B cell (primary cell): ENCODE data around the gene FLNA. TPM values are rescaled to one million over a fixed set of nuclear protein-coding genes. Genes with fewer than 3 reads are reported as not detected.

Experiments
- ATAC-seq: fragments of 200-7000 bp; cut with Tn5 transposase; one replicate; pipeline ENCODE4 v1.10.0; 2021; ENCODE audit warnings: low read depth, mild to moderate bottlenecking, moderate number of reproducible peaks, moderate library complexity
- CTCF ChIA-PET: fragments of 350-600 bp; sonication (Branson Sonifier 250); formaldehyde crosslinking; loops from one replicate; lab custom pipeline; 2021; ENCODE audit warnings: antibody characterized with exemption, inconsistent platforms; lab: Charles Lee
- POLR2A ChIA-PET: fragments of 350-600 bp; sonication (Branson Sonifier 250); formaldehyde crosslinking; loops from one replicate; lab custom pipeline; 2021; ENCODE audit warnings: antibody characterized with exemption; lab: Charles Lee
- DNase-seq: peaks from one replicate; pipeline ENCODE4 v3.0.0; 2013
- H2AFZ ChIP-seq: 2 replicates; pipeline ENCODE4 v1.6.1; 2012; ENCODE audit warnings: mild to moderate bottlenecking, low read depth, low read length; ENCODE audit not compliant: insufficient read depth, poor library complexity, severe bottlenecking
- H3K27ac ChIP-seq, 2 donors: 1 replicate in 1 of 2; 2 replicates in 1 of 2; pipeline ENCODE4 v1.5.1; 2012 to 2013; ENCODE audit warnings: low read length in 2 of 2, mild to moderate bottlenecking in 2 of 2, moderate library complexity in 1 of 2
- H3K27me3 ChIP-seq, 4 experiments: fragments of 200-600 bp in 1 of 4; sonication (generic) in 1 of 4; replicated peaks in 1 of 4; 1 replicate in 2 of 4; 2 replicates in 2 of 4; pipeline versions ENCODE4 v1.6.1 to v1.7.0; 2013 to 2016; ENCODE audit warnings: low read length in 3 of 4, mild to moderate bottlenecking in 2 of 4, mixed read lengths in 1 of 4, moderate library complexity in 1 of 4; ENCODE audit not compliant: insufficient read depth in 4 of 4, control insufficient read depth in 3 of 4; ENCODE audit errors: control extremely low read depth in 1 of 4
- H3K36me3 ChIP-seq, 2 experiments: replicated peaks in 1 of 2; 1 replicate in 1 of 2; 2 replicates in 1 of 2; pipeline versions ENCODE4 v1.6.1 to v1.7.1; 2013; ENCODE audit warnings: low read length in 1 of 2; ENCODE audit not compliant: insufficient read depth in 2 of 2, control insufficient read depth in 1 of 2; ENCODE audit errors: control extremely low read depth in 1 of 2, extremely low read depth in 1 of 2
- H3K4me1 ChIP-seq, 2 donors: fragments of 200-600 bp in 1 of 2; sonication (generic) in 1 of 2; 1 replicate in 1 of 2; 2 replicates in 1 of 2; pipeline versions ENCODE4 v1.5.1 to v1.6.1; 2013 to 2017; ENCODE audit warnings: low read length in 2 of 2; ENCODE audit not compliant: control insufficient read depth in 2 of 2, insufficient read depth in 2 of 2
- H3K4me2 ChIP-seq: replicated peaks from 2 replicates; pipeline ENCODE3; 2012; ENCODE audit warnings: mild to moderate bottlenecking, low read depth, low read length; ENCODE audit not compliant: poor library complexity, severe bottlenecking
- H3K4me3 ChIP-seq, 5 experiments: fragments of 200-600 bp in 1 of 5; sonication (generic) in 1 of 5; 1 replicate in 3 of 5; 2 replicates in 2 of 5; pipeline versions ENCODE4 v1.5.1 to v1.7.0; 2011 to 2016; ENCODE audit warnings: low read length in 4 of 5, mild to moderate bottlenecking in 4 of 5, low read depth in 2 of 5, control low read depth in 1 of 5, moderate library complexity in 1 of 5; ENCODE audit not compliant: insufficient read depth in 1 of 5; ENCODE audit errors: control extremely low read depth in 1 of 5, extremely low read depth in 1 of 5
- H3K79me2 ChIP-seq: fragments of 200-600 bp; sonication (generic); one replicate; pipeline ENCODE4 v1.6.0; 2016; ENCODE audit warnings: low read length; ENCODE audit not compliant: control insufficient read depth, insufficient read depth
- H3K9ac ChIP-seq: fragments of 200-600 bp; sonication (generic); 2 replicates; pipeline ENCODE4 v1.6.1; 2017; ENCODE audit warnings: mild to moderate bottlenecking, low read length, moderate library complexity
- H3K9me3 ChIP-seq, 3 donors: one replicate each; pipeline versions ENCODE4 v1.6.1 to v1.7.1; 2013; ENCODE audit warnings: low read length in 2 of 3; ENCODE audit not compliant: control insufficient read depth in 2 of 3, insufficient read depth in 1 of 3; ENCODE audit errors: control extremely low read depth in 1 of 3
- H4K20me1 ChIP-seq: 2 replicates; pipeline ENCODE4 v1.6.0; 2012; ENCODE audit warnings: mild to moderate bottlenecking, low read length; ENCODE audit not compliant: insufficient read depth, control insufficient read depth, poor library complexity, severe bottlenecking
- H3K27ac Mint-ChIP-seq: one replicate; pipeline ENCODE4 v1.8.0; 2021; ENCODE audit warnings: mixed read lengths
- H3K27me3 Mint-ChIP-seq: one replicate; pipeline ENCODE4 v1.8.0; 2021; ENCODE audit warnings: mixed read lengths
- H3K4me1 Mint-ChIP-seq: one replicate; pipeline ENCODE4 v1.8.0; 2021; ENCODE audit warnings: mixed read lengths
- H3K4me3 Mint-ChIP-seq: one replicate; pipeline ENCODE4 v1.8.0; 2021; ENCODE audit warnings: mixed read lengths
- H3K9me3 Mint-ChIP-seq: one replicate; pipeline ENCODE4 v1.8.0; 2022; ENCODE audit warnings: mixed read lengths; ENCODE audit not compliant: insufficient read depth
- EZH2 ChIP-seq: IDR thresholded peaks from 2 replicates; pipeline ENCODE4 v1.6.1; 2012; ENCODE audit warnings: borderline replicate concordance, low read depth, mild to moderate bottlenecking, moderate library complexity, low read length; ENCODE audit not compliant: insufficient read depth, poor library complexity, severe bottlenecking
- WGBS: methylation state at CpG from one replicate; pipeline ENCODE4 v1.1.5; 2013; ENCODE audit warnings: missing lambda C conversion rate; ENCODE audit not compliant: insufficient coverage; 5-methylcytosine and 5-hydroxymethylcytosine counted together
- intact Hi-C: fragments of 100-400 bp; cut with micrococcal nuclease; formaldehyde crosslinking; loops from one replicate; pipeline ENCODE4 v1.10.0; 2022
- polyA plus RNA-seq: library from polyadenylated mRNA; depleted of rRNA; stranded (reverse); fragments of >200 nt; gene quantifications from 2 replicates; pipeline ENCODE4 v1.2.3, GENCODE V29; 2012
- total RNA-seq, 2 donors: library from RNA; stranded (reverse); fragments of 120-200 nt in 1 of 2; gene quantifications; 1 replicate in 1 of 2; 2 replicates in 1 of 2; pipeline versions ENCODE4 v1.2.3 to v1.2.4, GENCODE V29; 2013 to 2022
- TF ChIP-seq, protein P1 (sequence below): fragments of 200-600 bp; IDR thresholded peaks from one replicate; pipeline ENCODE4 v1.8.0; 2022; ENCODE audit warnings: antibody characterized with exemption, mild to moderate bottlenecking

FLNA gene
- total and polyA plus RNA-seq, 2 donors (not counting 1 experiment from before 2014, with no cell fraction given), result 342 to 510 TPM

DNA sequence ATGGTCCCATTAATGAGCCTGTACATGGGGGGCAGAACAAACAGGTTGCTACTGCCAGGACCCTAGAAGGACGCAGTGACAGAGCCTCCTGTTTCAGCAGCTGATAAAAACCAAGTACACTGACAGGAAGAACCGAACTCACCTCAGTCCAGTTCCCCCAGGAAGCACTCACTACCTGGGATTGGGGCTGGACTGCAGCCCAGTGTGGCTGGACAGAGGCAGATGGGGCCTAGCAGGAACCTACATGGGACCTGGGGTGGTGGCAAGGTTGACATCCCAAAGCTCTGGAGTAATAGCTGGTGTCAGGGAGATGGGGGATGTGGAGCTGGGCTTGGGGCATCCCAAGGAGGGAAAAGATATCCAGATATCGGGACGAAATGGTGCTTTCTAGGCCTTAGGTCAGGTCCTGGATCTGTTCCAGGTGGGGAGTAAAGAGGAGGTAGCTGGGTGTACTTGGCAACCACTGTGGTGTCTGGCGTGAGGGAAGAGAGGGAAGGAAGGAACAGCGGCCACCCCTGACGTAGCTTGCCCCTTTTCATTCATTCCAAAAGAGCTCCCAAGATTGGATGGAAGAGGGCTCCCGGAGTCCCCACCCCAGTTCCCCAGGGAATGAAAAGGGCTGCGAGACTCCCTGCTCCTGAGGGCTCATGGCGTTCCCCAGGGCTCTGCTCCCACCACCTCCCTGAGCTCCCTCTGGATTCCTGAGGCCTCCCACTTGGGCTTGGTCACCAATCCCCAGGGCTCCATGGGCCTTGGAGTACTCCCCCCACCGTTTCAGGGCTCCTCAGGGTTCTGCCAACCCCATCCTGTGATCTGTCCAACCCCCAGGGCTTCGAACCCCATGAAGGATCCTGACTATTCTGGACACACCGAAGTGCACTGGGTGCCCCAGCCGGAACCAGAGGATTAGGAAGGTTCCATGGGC is 9.2 kb upstream of the FLNA start:
- no peak overlapping the region for H3K27ac ChIP-seq
- no peak overlapping the region for H3K4me3 ChIP-seq
- Mint-ChIP-seq H3K4me3 (no peak overlapping the region), H3K9me3 (no peaks in the 10 kb centered on the region), H3K27me3 (no peaks in the 10 kb centered on the region), H3K4me1 (peaks cover 18% of the 10 kb centered on the region), H3K27ac (no peak overlapping the region)
- H3K4me2 ChIP-seq, result no peak overlapping the region
- peaks cover 14 to 16% of the 10 kb centered on the region in 2 donors for H3K4me1 ChIP-seq
- H4K20me1 ChIP-seq, result no peaks in the 10 kb centered on the region
- peaks cover 10% of the 10 kb centered on the region for H3K79me2 ChIP-seq
- CTCF ChIA-PET, result interaction anchor here (1.0 to 1.4 kb wide), 2 partner anchors 9 to 10 kb away, joined by 3 to 6 read pairs; partner anchors contain the start of gene FLNA
- no peak overlapping the region for H3K9ac ChIP-seq
- no peak for TF ChIP-seq EZH2
- TF ChIP-seq, protein P1, sequence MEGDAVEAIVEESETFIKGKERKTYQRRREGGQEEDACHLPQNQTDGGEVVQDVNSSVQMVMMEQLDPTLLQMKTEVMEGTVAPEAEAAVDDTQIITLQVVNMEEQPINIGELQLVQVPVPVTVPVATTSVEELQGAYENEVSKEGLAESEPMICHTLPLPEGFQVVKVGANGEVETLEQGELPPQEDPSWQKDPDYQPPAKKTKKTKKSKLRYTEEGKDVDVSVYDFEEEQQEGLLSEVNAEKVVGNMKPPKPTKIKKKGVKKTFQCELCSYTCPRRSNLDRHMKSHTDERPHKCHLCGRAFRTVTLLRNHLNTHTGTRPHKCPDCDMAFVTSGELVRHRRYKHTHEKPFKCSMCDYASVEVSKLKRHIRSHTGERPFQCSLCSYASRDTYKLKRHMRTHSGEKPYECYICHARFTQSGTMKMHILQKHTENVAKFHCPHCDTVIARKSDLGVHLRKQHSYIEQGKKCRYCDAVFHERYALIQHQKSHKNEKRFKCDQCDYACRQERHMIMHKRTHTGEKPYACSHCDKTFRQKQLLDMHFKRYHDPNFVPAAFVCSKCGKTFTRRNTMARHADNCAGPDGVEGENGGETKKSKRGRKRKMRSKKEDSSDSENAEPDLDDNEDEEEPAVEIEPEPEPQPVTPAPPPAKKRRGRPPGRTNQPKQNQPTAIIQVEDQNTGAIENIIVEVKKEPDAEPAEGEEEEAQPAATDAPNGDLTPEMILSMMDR, result no peak
- 86% methylated on average over 7 of the region's 14 CpGs for WGBS
- POLR2A ChIA-PET, result interaction anchor here (0.6 kb wide), 1 partner anchor 50 kb away, joined by 3 read pairs; no protein-coding TSS in a partner anchor
- no peaks in the 10 kb centered on the region for H3K9me3 ChIP-seq
- no peak for ATAC-seq
- H2AFZ ChIP-seq, result no peak overlapping the region
- intact Hi-C loops, result no loop called here
- no peaks in the 10 kb centered on the region for H3K27me3 ChIP-seq
- H3K36me3 ChIP-seq, result peaks cover 0 to 7% of the 10 kb centered on the region in 2 experiments
- DNase-seq, result no peak
